B cell (primary cell): ENCODE results near the gene EIF4A3. TPM values are rescaled to one million over a fixed set of nuclear protein-coding genes. Genes with fewer than 3 reads are reported as not detected.
A peak's percentile ranks its signal among the peaks of the same experiment; 100 is the strongest.

Experiments
- ATAC-seq: fragments of 200-7000 bp; cut with Tn5 transposase; one replicate; pipeline ENCODE4 v1.10.0; 2021; ENCODE audit warnings: low read depth, mild to moderate bottlenecking, moderate number of reproducible peaks, moderate library complexity
- CTCF ChIA-PET: fragments of 350-600 bp; sonication (Branson Sonifier 250); formaldehyde crosslinking; loops from one replicate; lab custom pipeline; 2021; ENCODE audit warnings: antibody characterized with exemption, inconsistent platforms; lab: Charles Lee
- POLR2A ChIA-PET: fragments of 350-600 bp; sonication (Branson Sonifier 250); formaldehyde crosslinking; loops from one replicate; lab custom pipeline; 2021; ENCODE audit warnings: antibody characterized with exemption; lab: Charles Lee
- DNase-seq: peaks from one replicate; pipeline ENCODE4 v3.0.0; 2013
- H2AFZ ChIP-seq: 2 replicates; pipeline ENCODE4 v1.6.1; 2012; ENCODE audit warnings: mild to moderate bottlenecking, low read depth, low read length; ENCODE audit not compliant: insufficient read depth, poor library complexity, severe bottlenecking
- H3K27ac ChIP-seq, 2 donors: 1 replicate in 1 of 2; 2 replicates in 1 of 2; pipeline ENCODE4 v1.5.1; 2012 to 2013; ENCODE audit warnings: low read length in 2 of 2, mild to moderate bottlenecking in 2 of 2, moderate library complexity in 1 of 2
- H3K27me3 ChIP-seq, 4 experiments: fragments of 200-600 bp in 1 of 4; sonication (generic) in 1 of 4; replicated peaks in 1 of 4; 1 replicate in 2 of 4; 2 replicates in 2 of 4; pipeline versions ENCODE4 v1.6.1 to v1.7.0; 2013 to 2016; ENCODE audit warnings: low read length in 3 of 4, mild to moderate bottlenecking in 2 of 4, mixed read lengths in 1 of 4, moderate library complexity in 1 of 4; ENCODE audit not compliant: insufficient read depth in 4 of 4, control insufficient read depth in 3 of 4; ENCODE audit errors: control extremely low read depth in 1 of 4
- H3K36me3 ChIP-seq, 2 experiments: replicated peaks in 1 of 2; 1 replicate in 1 of 2; 2 replicates in 1 of 2; pipeline versions ENCODE4 v1.6.1 to v1.7.1; 2013; ENCODE audit warnings: low read length in 1 of 2; ENCODE audit not compliant: insufficient read depth in 2 of 2, control insufficient read depth in 1 of 2; ENCODE audit errors: control extremely low read depth in 1 of 2, extremely low read depth in 1 of 2
- H3K4me1 ChIP-seq, 2 donors: fragments of 200-600 bp in 1 of 2; sonication (generic) in 1 of 2; 1 replicate in 1 of 2; 2 replicates in 1 of 2; pipeline versions ENCODE4 v1.5.1 to v1.6.1; 2013 to 2017; ENCODE audit warnings: low read length in 2 of 2; ENCODE audit not compliant: control insufficient read depth in 2 of 2, insufficient read depth in 2 of 2
- H3K4me2 ChIP-seq: replicated peaks from 2 replicates; pipeline ENCODE3; 2012; ENCODE audit warnings: mild to moderate bottlenecking, low read depth, low read length; ENCODE audit not compliant: poor library complexity, severe bottlenecking
- H3K4me3 ChIP-seq, 5 experiments: fragments of 200-600 bp in 1 of 5; sonication (generic) in 1 of 5; 1 replicate in 3 of 5; 2 replicates in 2 of 5; pipeline versions ENCODE4 v1.5.1 to v1.7.0; 2011 to 2016; ENCODE audit warnings: low read length in 4 of 5, mild to moderate bottlenecking in 4 of 5, low read depth in 2 of 5, control low read depth in 1 of 5, moderate library complexity in 1 of 5; ENCODE audit not compliant: insufficient read depth in 1 of 5; ENCODE audit errors: control extremely low read depth in 1 of 5, extremely low read depth in 1 of 5
- H3K79me2 ChIP-seq: fragments of 200-600 bp; sonication (generic); one replicate; pipeline ENCODE4 v1.6.0; 2016; ENCODE audit warnings: low read length; ENCODE audit not compliant: control insufficient read depth, insufficient read depth
- H3K9ac ChIP-seq: fragments of 200-600 bp; sonication (generic); 2 replicates; pipeline ENCODE4 v1.6.1; 2017; ENCODE audit warnings: mild to moderate bottlenecking, low read length, moderate library complexity
- H3K9me3 ChIP-seq, 3 donors: one replicate each; pipeline versions ENCODE4 v1.6.1 to v1.7.1; 2013; ENCODE audit warnings: low read length in 2 of 3; ENCODE audit not compliant: control insufficient read depth in 2 of 3, insufficient read depth in 1 of 3; ENCODE audit errors: control extremely low read depth in 1 of 3
- H4K20me1 ChIP-seq: 2 replicates; pipeline ENCODE4 v1.6.0; 2012; ENCODE audit warnings: mild to moderate bottlenecking, low read length; ENCODE audit not compliant: insufficient read depth, control insufficient read depth, poor library complexity, severe bottlenecking
- H3K27ac Mint-ChIP-seq: one replicate; pipeline ENCODE4 v1.8.0; 2021; ENCODE audit warnings: mixed read lengths
- H3K27me3 Mint-ChIP-seq: one replicate; pipeline ENCODE4 v1.8.0; 2021; ENCODE audit warnings: mixed read lengths
- H3K4me1 Mint-ChIP-seq: one replicate; pipeline ENCODE4 v1.8.0; 2021; ENCODE audit warnings: mixed read lengths
- H3K4me3 Mint-ChIP-seq: one replicate; pipeline ENCODE4 v1.8.0; 2021; ENCODE audit warnings: mixed read lengths
- H3K9me3 Mint-ChIP-seq: one replicate; pipeline ENCODE4 v1.8.0; 2022; ENCODE audit warnings: mixed read lengths; ENCODE audit not compliant: insufficient read depth
- CTCF ChIP-seq: fragments of 200-600 bp; IDR thresholded peaks from one replicate; pipeline ENCODE4 v1.8.0; 2022; ENCODE audit warnings: antibody characterized with exemption, mild to moderate bottlenecking
- EZH2 ChIP-seq: IDR thresholded peaks from 2 replicates; pipeline ENCODE4 v1.6.1; 2012; ENCODE audit warnings: borderline replicate concordance, low read depth, mild to moderate bottlenecking, moderate library complexity, low read length; ENCODE audit not compliant: insufficient read depth, poor library complexity, severe bottlenecking
- WGBS: methylation state at CpG from one replicate; pipeline ENCODE4 v1.1.5; 2013; ENCODE audit warnings: missing lambda C conversion rate; ENCODE audit not compliant: insufficient coverage; 5-methylcytosine and 5-hydroxymethylcytosine counted together
- intact Hi-C: fragments of 100-400 bp; cut with micrococcal nuclease; formaldehyde crosslinking; loops from one replicate; pipeline ENCODE4 v1.10.0; 2022
- polyA plus RNA-seq: library from polyadenylated mRNA; depleted of rRNA; stranded (reverse); fragments of >200 nt; gene quantifications from 2 replicates; pipeline ENCODE4 v1.2.3, GENCODE V29; 2012
- total RNA-seq, 2 donors: library from RNA; stranded (reverse); fragments of 120-200 nt in 1 of 2; gene quantifications; 1 replicate in 1 of 2; 2 replicates in 1 of 2; pipeline versions ENCODE4 v1.2.3 to v1.2.4, GENCODE V29; 2013 to 2022

EIF4A3 gene
- total and polyA plus RNA-seq, 2 donors (not counting 1 experiment from before 2014, with no cell fraction given) = 86.0 to 137 TPM

- ATAC-seq (no peak), DNase-seq (no peak)
- ChIA-PET CTCF (interaction anchor here (0.7 kb wide), 1 partner anchor 263 kb away, joined by 3 read pairs; no protein-coding TSS in a partner anchor), POLR2A (no interaction called here)
- no peak overlapping the region for H3K9ac ChIP-seq
- H3K9me3 Mint-ChIP-seq = no peaks in the 10 kb centered on the region
- TF ChIP-seq EZH2 (no peak), CTCF (no peak)
- no peak overlapping the region for H3K27ac Mint-ChIP-seq
- H4K20me1 ChIP-seq = no peaks in the 10 kb centered on the region
- intact Hi-C loops = loop anchor here (2.0 to 5.0 kb wide), 2 partner anchors 93 to 163 kb away; no protein-coding TSS in a partner anchor
- no peak overlapping the region for H3K27ac ChIP-seq
- no peaks in the 10 kb centered on the region for H3K27me3 Mint-ChIP-seq
- peaks cover 14 to 22% of the 10 kb centered on the region in 2 donors for H3K4me1 ChIP-seq
- no peaks in the 10 kb centered on the region for H3K36me3 ChIP-seq
- peaks cover 0 to 3% (median 0%) of the 10 kb centered on the region in 4 experiments for H3K27me3 ChIP-seq
- H3K4me1 Mint-ChIP-seq = peaks cover 24% of the 10 kb centered on the region
- no peak overlapping the region for H3K4me3 ChIP-seq
- H3K4me3 Mint-ChIP-seq = no peak overlapping the region
- 72% methylated on average over 4 of the region's 4 CpGs for WGBS
- H3K79me2 ChIP-seq = no peaks in the 10 kb centered on the region
- H3K4me2 ChIP-seq = peak overlapping the region; percentile 95
- no peak overlapping the region for H2AFZ ChIP-seq
- no peaks in the 10 kb centered on the region for H3K9me3 ChIP-seq
Observed at GRCh38 chr17:80100035-80100323, 46.9 kb downstream of the EIF4A3 start.

- peaks cover 0 to 3% (median 0%) of the 10 kb centered on the region in 4 experiments for H3K27me3 ChIP-seq
- no peak overlapping the region for H3K4me2 ChIP-seq
- no peak for DNase-seq
- Mint-ChIP-seq H3K4me1 (peaks cover 24% of the 10 kb centered on the region), H3K27me3 (no peaks in the 10 kb centered on the region), H3K9me3 (no peaks in the 10 kb centered on the region), H3K4me3 (no peak overlapping the region), H3K27ac (no peak overlapping the region)
- no peak overlapping the region for H3K27ac ChIP-seq
- no peaks in the 10 kb centered on the region for H3K79me2 ChIP-seq
- ChIA-PET POLR2A (interaction anchor here (0.7 kb wide), 1 partner anchor 16 kb away, joined by 3 read pairs; no protein-coding TSS in a partner anchor), CTCF (no interaction called here)
- H3K4me1 ChIP-seq = peaks cover 14 to 22% of the 10 kb centered on the region in 2 donors
- no peaks in the 10 kb centered on the region for H4K20me1 ChIP-seq
- H2AFZ ChIP-seq = no peak overlapping the region
- WGBS = 93% methylated on average over 21 of the region's 27 CpGs
- ATAC-seq = no peak
- no peaks in the 10 kb centered on the region for H3K36me3 ChIP-seq
- no peaks in the 10 kb centered on the region for H3K9me3 ChIP-seq
- TF ChIP-seq CTCF (no peak), EZH2 (no peak)
- H3K4me3 ChIP-seq = no peak overlapping the region
- intact Hi-C loops = loop anchor here (2.0 to 5.0 kb wide), 2 partner anchors 92 to 163 kb away; no protein-coding TSS in a partner anchor
- H3K9ac ChIP-seq = no peak overlapping the region
Observed at GRCh38 chr17:80099291-80100034, 47.5 kb downstream of the EIF4A3 start.
